Activated CD8-positive, alpha-beta memory T cell treated with anti-CD3 and anti-CD28 coated beads, Interleukin-2, amount 50 U/mL, for 4 hours (primary cell): ENCODE measurements around the gene OR11A1.
"Not testable (repeated sequence)": the region's sequence is repeated elsewhere in the genome, so short reads cannot be mapped to it uniquely, and the experiment has no call there.

Experiments
- DNase-seq: peaks from one replicate; pipeline ENCODE4 v3.0.0-alpha.2; 2020

The OR11A1 gene

DNA sequence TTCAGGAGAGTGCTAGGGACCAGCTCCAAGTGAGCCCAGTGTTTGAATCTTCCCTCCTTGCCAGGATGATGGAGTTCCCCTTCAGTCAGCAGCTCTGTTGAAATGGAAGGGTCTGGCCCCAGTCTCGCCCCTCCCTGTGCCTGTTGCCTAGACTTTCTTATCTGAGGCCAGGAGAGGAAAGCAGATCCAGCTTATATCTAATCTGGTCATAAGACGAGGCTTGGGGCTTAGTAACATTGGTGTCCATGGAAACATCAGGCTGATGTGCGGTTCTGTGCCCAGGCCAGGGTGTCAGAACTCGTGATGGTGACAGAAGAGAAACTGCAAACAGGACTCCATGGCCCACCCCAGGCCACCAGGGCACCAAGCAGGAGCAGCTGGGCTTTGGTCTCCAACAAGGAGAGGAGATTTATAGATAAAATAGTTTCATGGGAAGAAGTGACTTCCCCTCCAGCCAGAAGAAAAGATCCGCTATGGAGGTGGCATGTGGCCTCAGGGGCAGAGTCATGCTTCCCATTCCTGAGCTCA lies 21.1 kb upstream of the OR11A1 start:
- no peak for DNase-seq

DNA sequence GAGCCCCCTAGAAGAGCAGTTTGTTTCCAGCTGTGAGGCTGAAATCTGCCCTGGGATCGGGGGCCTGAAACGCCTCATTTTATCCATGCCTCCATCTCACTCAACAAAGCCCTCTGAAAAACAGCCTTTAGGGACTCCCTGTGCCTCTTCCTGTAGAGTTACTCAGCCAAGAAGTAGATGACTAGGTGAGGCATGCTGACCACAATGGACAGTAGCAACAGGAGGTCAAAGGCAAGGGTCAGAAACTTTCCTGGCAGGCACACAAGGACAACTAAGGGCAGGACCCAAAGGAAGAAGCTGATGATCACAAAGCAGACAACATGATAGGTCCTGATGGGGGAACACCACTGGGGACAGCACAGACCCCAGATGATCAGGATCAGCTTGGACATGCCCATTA lies 18.1 kb upstream of the OR11A1 start:
- DNase-seq, result no peak

DNA sequence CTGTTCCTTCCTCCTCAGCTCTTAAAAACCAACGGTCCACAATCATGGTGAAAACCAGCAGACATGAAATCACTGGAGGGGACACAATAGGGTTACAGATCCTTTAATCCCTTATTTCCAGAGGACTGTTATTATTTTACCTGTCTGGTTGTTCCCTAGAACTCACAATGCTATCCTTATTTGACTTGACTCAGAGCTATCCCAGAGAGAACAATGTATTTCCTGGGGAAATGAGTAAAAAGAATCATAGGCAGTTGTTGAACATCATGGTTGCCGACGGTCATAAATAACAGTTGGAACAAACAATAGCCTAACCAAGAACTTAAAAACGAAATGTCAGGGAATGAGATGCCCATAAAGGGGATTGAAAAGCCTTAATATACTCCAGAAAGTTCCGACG lies 9.4 kb upstream of the OR11A1 start:
- DNase-seq, result no peak

DNA sequence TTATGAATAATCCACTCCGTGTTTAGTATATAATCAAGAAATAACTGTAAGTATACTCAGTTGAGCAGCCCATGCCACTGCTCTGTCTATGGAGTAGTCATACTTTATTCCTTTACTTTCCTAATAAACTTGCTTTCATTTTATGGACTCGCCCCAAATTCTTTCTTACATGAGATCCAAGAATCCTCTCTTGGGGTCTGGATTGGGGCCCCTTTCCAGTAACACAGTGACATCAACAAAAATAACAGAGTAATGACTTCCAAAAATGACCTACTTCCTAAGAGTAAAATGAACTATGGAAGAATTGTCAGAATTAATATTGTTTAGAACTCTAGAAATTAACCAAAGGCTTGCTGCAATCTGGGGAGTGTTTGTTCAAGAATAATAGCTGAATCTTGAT lies 8.9 kb upstream of the OR11A1 start:
- DNase-seq, result no peak

DNA sequence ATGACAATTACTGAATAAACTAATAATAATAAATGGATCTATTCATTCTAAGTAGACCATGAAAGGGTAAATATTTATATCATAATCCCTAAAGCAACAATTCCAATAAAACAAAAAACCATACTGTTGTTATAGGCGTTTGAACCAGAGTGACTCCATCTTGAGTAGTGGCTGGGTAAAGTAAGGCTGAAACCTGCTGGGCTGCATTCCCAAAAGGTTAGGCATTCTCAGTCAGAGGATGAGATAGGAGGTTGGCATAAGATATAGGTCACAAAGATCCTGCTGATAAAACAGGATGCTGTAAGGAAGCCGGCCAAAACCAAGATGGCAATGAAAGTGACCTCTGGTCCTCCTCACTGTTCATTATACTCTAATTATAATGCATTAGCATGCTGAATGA lies 8.4 kb upstream of the OR11A1 start:
- no peak for DNase-seq

DNA sequence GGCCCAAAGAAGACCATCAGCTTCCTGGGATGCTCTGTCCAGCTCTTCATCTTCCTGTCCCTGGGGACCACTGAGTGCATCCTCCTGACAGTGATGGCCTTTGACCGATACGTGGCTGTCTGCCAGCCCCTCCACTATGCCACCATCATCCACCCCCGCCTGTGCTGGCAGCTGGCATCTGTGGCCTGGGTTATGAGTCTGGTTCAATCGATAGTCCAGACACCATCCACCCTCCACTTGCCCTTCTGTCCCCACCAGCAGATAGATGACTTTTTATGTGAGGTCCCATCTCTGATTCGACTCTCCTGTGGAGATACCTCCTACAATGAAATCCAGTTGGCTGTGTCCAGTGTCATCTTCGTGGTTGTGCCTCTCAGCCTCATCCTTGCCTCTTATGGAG lies 5.2 kb upstream of the OR11A1 start:
- DNase-seq, result no peak

DNA sequence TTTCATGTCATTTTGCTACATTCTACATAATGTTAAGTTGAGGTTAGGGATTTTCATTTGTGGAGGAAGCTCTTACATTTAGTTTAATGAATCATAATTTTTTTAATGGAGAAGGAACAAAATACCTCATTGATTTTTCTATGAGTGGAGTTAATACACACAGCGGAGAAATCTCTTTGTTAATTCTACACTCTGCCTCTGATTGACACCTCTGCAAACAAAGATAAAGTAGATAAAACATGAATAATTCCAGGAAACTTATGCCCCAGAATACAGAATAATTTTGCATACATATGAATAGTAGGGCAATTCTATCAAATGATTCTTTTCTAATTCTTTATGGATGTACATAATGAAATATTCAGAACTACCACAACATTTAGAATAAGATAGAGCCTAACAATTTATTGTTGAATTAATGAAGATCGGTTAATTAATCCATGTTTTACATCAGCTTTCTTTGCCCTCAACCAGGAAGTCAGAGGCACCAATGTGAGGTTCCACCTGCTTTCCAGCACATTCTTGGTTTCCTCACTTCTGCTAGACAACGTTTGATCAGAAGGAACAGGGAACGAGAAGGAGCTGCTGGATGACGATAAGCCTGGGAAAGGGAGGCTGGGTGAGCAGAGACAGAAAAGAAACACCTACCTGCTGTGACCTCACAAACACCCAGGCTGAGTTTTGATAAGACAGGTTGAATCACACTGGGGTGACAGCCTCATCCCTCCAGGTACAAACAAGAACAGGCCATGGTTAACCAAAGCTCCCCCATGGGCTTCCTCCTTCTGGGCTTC lies 4.3 kb upstream of the OR11A1 start:
- DNase-seq, result no peak

DNA sequence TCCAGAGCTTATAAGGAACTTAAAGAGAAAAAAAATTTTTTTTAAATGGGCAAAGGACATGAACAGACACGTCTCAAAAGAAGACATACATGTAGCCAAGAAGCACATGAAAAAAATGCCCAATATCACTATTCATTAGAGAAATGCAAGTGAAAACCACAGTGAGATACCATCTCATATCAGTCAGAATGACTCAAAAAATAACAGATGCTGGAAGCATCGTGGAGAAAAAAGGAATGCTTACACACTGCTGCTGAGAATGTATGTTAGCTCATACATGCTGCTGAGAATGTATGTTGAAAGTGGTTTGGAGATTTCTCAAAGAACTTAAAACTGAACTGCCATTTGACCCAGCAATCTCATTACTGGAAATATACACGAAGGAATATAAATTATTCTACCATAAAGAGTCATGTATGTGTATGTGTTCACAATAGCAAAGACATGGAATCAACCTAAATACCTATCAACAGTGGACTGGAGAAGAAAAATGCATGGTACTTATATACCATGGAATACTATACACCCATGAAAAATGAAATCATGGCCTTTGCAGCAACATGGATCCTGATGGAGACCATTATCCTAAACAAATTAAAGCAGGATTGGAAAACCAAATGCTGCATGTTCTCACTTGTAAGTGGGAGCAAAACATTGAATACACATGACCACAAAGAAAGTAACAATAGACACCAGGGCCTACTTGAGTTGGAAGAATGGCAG lies 5.2 kb downstream of the OR11A1 start:
- DNase-seq, result no peak

DNA sequence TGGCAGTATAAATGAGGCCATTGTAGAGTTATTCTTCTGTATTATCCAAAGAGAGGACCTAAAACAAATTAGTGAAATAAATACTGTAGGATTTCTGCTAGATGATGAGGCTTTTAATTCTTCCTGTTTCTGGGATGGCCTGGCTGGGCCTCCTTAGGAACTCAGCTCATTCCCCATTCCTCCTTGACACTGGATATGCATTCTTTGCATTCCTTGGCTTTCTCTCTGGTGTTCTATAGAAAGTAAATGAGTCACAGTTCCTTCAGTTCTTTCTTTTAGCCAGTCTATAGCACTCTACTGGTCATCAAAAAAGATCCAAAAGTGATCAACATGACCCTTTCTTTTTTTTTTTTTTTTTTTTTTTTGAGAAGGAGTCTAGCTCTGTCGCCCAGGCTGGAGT lies 9.2 kb downstream of the OR11A1 start:
- no peak for DNase-seq

DNA sequence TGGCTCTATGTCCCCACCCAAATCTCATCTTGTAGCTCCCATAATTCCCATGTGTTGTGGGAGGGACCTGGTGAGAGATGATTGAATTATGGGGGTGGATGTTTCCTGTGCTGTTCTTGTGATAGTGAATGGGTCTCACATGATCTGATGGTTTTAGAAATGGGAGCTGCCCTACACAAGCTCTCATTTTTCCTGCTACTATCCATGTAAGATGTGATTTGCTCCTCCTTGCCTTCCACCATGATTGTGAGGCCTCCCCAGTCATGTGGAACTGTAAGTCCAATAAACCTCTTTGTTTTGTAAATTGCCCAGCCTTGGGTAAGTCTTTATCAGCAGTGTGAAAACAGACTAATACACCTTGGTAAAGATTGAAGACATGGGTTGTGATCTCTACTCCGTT lies 12.8 kb downstream of the OR11A1 start:
- DNase-seq, result not testable (repeated sequence)

DNA sequence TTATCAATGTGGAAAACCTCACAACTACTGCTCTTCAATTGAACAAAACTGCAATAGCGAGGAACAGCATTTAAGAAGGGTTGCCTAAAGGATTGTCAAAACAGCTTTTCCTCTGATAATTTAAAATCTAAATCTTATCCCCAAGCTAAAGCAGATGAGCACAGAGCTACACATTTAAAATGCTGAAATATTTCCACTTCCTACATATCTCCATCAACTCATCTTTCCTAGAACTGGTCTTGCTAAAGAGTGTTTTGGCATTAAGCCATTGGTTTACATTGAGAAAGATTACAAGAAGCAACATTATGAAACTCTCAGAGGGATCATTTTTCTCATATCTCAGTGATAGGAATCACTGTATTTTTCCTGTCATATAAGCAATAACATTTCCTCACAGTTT lies 14.2 kb downstream of the OR11A1 start:
- no peak for DNase-seq

DNA sequence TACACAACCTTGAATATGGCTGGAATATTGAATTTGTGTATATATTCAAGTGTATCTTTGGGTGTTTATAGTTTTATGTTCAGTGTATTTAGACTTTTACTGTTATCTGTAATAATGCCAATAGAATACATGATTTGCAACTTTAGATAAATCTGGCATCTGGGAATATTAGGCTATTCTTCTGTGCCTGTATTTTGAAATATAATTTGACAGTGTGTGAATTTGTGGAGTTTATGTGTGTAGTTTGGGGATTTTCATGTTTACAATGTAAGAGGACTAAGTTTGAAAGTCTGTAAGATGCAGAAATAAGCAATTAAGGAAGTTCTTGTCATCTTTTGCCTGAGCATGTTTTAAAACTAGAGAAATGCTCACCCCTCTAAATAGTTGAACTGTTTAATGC lies 17.9 kb downstream of the OR11A1 start, which contains the start of gene OR10C1:
TSS of gene OR10C1 (plus strand) at position 301 of the 400 bp plus-strand sequence. CDS start 710 bp downstream, outside the sequence.
- no peak for DNase-seq

DNA sequence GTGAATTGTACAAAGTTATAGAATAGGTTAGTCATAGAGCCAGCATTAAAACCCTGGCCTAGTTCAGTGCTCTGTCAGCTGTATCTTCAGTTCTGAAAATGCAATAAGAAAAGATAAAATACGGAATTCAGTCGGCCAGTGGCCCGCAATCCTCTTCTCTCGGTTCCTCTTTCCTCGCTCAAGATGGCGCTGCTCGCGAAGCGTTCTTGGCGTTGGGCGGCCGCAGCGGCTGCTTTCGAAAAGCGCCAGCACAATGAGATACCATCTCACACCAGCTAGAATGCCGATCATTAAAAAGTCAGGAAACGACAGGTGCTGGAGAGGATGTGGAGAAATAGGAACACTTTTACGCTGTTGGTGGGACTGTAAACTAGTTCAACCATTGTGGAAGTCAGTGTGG lies 20.1 kb downstream of the OR11A1 start:
- not testable (repeated sequence) for DNase-seq

DNA sequence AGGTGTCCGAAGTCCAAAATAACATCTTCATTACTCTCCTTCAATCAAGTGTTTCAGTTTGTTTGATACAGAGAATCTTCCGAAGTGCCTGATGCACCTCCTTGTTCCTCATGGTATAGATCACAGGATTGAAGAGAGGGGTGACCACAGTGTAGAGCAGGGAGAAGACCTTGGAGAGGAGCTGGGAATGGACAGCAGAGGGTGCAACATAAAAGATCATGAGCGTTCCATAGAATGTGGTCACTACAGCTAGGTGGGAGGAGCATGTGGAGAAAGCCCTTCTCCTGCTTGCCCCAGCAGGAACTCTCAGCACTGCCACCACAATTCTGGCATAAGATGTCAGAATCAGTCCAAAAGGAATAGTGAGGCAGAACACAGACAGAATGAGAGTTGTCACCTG lies 30.2 kb downstream of the OR11A1 start:
- no peak for DNase-seq

DNA sequence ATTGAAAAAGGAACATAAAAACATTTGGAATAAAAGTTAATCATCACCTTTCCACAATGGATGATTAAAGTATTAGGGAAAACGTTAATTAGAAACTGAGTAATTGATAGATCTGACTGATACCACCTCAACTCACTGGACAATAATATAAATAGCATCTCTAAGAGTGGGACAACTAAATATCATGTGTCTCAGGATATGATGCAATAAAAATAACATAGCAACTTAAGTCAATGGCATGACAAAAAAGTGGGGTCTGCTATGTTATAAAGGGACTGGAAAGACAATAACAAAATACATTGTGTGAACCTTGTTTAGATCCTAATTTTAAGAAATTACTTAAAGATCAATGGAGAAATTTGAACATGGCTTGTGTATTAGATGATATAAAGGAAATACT lies 31.8 kb downstream of the OR11A1 start:
- DNase-seq, result no peak

DNA sequence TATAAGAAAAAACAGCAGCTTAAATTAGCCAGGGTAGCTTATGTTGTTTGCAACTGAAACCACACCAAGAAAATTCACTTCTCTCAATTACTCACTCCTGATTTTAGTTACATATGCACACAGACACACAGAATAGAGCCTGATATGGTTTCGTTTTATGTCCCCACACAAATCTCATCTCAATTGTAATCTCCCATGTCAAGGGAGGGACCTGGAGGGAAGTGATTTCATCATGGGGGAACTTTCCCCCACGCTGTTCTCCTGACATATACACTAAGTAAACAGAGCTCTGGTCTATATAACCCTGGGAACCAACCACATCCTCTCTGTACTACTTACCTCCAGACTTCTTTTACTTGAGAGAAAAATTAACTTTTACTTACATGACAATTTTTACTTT lies 32.3 kb downstream of the OR11A1 start:
- no peak for DNase-seq

DNA sequence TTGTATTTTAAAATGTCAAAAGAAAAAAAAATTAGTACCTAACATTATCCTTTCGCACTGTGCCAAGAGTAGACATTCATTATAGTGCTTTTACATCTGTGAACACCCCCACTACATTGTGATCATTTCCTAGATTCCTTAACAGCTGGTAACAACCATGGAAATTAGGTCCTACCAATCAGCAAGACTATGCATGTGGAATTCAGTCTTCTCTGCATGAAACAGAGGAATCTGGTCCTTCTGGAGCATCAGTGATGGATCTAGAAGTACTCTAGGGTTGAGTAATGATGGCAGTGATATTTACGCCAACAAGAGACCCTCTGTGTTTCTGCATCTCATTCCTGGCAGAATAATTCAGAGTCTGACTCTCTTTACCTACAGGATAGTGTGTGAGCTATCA lies 32.7 kb downstream of the OR11A1 start:
- DNase-seq, result no peak

DNA sequence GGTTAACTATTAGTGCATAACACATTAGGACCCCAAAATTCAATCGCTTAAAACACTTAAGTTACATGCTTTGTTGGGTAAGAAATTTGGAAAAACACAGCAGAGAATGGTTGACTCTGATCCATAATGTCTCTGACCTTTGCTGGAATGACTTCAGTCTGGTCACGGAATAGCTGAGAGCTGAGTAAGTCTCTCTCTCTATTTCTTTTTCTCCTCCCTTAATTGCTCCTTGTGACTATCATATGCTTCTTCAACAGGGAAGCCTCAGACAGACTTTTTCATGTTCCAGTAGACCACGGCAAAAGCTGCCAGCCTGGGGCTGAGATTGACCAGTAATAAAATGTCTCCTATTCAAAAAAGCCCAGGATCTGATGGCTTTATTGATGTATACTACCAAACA lies 37.4 kb downstream of the OR11A1 start:
- no peak for DNase-seq

DNA sequence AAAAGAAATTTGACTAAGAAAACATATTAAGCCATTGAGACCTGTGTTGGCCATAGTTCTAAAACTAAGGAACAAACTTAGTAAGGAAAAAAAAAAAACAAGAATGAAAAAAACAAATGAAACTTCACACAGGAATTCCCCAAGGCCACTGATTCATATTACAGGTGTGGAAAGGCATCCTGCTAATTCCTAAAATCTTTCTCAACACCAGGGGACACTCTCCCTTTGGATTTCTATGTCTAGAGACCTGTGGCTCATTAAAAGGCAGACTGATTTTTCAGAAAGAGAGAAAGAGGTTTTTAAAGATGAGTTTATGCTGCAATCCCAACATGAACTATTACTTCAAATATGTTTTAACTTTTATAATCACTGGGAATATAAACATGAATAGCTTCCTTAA lies 42.3 kb downstream of the OR11A1 start, which contains the start of gene OR12D1:
TSS of gene OR12D1 (plus strand) at position 341 of the 400 bp plus-strand sequence.
- DNase-seq, result no peak

DNA sequence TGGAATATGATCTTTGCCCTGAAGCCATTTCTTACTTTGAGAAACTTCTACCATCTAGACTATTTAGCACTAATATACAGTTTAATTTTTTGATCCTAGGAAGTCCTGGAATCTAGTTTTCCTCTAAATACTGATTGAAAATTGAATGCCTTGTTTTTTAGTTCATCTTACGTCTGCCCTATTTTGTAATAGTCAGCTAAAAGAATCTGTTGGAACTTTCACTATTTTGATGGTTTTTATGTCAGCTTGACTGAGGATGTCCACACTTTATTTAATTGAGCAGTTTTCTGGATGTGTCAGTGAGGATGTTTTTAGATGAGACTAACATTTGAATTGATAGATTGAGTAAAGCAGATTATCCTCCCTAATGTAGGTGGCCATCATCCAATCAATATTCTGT lies 53.1 kb downstream of the OR11A1 start:
- no peak for DNase-seq

DNA sequence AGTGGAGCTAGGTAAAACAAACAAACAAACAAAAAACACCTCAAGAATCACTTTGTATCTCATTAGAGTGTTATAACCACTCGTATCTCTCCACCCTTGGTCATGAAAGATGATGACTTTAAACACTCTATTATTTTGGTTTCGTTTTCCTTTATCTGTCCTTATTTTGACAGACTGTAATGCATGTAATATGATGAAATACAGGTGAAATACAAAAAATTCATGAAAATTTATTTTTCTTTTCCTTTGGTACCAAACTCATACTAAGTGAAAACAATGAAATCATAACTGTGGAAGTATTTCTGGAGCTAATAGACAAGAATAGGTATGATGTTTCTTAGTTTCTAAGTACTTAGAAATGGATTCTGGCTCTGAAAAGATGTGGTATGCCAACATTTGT lies 57.3 kb downstream of the OR11A1 start:
- DNase-seq, result no peak

DNA sequence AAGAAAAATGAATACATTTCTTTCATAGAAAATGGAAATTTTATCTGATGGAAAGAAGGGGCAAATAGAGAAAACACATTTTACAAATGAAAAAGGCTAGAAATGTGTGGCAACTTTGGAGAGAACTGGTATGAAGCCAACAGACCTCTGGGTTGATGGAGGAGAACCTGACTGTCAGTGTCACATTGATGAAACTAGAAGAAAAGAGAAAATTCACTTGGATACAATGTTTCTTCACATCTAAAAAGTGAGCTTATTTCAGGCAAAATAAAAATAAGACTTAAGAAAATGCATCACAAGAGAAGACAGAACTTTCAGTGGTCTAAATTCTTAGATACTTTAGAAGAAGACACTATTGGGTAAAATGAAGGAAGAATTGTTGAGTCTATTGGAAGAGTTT lies 61.5 kb downstream of the OR11A1 start, which contains the start of gene OR12D2:
TSS of gene OR12D2 (plus strand) at position 301 of the 400 bp plus-strand sequence. CDS start 1,069 bp downstream, outside the sequence.
- DNase-seq, result no peak

DNA sequence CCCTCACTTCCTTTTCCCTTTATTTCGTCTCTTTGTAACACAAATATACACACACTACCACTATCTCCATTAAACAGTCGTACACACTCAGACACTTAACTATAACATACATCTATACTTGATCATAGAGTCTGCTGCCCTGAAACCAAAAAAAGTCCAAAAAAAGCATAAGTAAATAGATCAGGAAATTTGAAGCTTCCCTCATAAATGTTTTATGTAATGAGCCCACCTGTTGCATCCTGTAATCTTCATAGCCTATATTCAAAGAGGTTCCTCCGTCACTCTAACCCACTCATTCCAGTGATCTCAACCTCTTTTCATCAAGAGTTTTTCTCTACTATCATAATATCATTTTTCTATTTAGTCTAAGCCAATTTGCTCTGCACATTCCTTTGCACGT lies 68.3 kb downstream of the OR11A1 start:
- no peak for DNase-seq

DNA sequence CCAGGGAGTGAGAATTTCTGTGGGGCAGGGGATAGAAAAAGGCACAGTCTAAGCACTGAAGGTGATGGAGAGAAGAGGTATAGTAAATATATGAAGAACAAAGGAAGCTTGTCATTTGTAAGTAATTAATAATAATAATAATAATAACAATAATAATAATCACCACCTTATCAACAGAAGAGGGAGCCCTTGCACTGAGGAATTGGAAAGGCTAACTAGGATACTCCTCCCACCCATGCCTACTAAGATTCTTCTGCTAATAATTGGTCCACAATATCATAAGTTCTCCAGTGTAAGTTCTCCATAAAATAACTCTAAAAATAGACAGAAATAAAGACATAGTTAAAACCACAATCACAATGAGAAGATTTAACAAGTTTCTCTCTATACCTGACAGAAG lies 80.9 kb downstream of the OR11A1 start:
- DNase-seq, result no peak
